ENCODE results near the gene GLIS1.
"Not testable (repeated sequence)": the region's sequence is repeated elsewhere in the genome, so short reads cannot be mapped to it uniquely, and the experiment has no call there.

GLIS1 gene

GRCh38 chr1:53654216-53655210 is 84.5 kb downstream of the GLIS1 start:
- no peak for DNase-seq (ENCODE audit: low read depth in 2 of 2, low spot score in 1 of 2)

DNA sequence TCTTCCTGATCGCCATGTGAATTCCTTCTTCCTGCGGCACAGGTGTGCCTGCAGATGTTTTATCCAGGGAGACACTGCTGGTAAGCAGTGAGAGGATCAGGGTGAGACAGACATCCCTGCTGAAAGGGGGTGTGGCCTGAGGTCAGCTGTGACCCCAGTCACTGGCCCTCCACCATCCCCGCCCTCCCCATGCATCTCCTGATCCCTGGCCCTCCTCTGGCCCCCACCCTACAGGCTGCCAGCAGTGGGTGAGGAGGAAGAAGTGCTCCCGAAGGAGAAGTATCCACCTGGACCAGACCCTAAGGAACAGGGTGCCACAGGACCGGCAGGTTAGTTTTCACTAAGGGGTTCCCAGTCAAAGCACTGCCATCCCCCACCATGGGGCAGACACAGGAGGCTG is 85.3 kb downstream of the GLIS1 start:
- no peak for DNase-seq (ENCODE audit: low read depth in 2 of 2, low spot score in 1 of 2)

- no peak for DNase-seq (ENCODE audit: low read depth in 2 of 2, low spot score in 1 of 2)
Measured at GRCh38 chr1:53653200-53653575, 85.8 kb downstream of the GLIS1 start.

DNA sequence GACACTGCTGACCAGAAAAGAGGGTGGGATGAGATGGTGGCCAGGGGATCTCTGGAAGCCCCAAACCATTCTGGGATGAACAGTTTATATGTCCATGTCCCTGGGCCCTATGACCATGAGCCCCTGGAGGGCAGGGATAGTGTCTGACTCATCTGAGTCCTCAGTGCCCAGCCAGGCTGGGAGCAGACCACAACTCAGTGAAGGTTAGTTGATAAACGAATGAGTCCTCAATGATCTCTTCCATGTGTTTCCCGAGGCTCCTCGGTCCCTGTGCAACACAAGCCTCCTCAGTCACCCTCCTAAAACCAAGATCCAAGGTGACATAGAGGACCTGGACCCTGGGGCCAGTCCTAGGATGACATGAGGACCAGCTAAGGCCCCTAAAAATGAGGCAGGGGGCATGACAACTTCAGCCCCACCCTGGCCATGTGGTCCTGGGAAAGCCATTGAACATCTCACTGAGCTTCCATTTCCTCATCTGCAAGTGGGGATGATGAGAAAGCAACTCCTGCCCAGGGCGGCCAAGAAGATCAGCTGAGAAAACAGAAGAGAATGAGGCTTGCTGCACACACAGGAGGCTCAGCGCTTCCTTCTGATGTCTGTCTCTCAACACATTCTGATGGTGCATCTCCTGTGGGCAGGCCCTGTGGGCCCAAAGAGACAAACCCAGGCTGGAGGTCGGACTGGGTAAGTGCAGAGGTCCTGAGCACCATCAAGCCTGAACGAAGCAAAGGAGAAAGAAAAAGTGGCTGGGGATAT is 86.3 kb downstream of the GLIS1 start:
- DNase-seq (ENCODE audit: low read depth in 2 of 2, low spot score in 1 of 2), result no peak

DNA sequence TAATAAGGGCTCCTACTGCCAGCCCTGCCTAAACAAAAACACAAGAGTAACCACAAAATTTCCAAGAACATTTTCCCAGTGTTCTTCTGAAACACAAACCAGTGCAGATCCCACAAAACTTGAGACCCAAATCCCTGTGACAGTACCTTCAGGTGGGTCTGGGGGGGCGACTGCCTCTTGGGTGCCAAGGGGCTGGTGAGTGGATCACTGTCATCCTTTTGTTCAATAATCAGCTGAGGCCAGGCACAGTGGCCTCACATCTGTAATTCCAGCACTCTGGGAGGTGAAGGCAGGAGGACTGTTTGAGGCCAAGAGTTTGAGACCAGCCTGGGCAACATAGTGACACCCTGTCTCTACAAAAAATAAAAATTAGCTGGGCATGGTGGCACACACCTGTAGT is 87.6 kb downstream of the GLIS1 start:
- no peak for DNase-seq (ENCODE audit: low read depth in 2 of 2, low spot score in 1 of 2)

DNA sequence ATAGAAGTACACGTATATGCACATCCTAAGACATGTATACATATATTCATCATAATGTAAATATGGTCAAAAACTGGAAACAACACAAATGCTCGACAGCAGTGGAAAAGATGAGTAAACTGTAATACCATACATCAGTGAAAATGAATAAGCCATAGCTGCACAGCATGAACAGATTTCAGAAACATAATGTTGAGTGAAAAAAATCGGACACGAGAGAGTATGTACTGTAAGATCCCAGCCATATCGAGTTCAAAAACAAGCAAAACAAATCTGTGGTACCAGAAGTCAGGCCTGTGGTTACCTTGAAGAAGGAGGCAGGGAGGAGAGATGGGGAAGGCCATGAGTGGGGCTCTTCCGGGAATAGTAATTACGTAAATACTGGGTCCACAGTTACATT is 90.4 kb downstream of the GLIS1 start:
- DNase-seq (ENCODE audit: low read depth in 2 of 2, low spot score in 1 of 2), result no peak

GRCh38 chr1:53647915-53648314 is 91.0 kb downstream of the GLIS1 start:
- not testable (repeated sequence) for DNase-seq (ENCODE audit: low read depth in 2 of 2, low spot score in 1 of 2)

GRCh38 chr1:53646732-53647131 is 92.2 kb downstream of the GLIS1 start:
- no peak for DNase-seq (ENCODE audit: low read depth in 2 of 2, low spot score in 1 of 2)

- DNase-seq (ENCODE audit: low read depth in 2 of 2, low spot score in 1 of 2), result no peak
Measured at GRCh38 chr1:53645690-53646078, 93.3 kb downstream of the GLIS1 start.

DNA sequence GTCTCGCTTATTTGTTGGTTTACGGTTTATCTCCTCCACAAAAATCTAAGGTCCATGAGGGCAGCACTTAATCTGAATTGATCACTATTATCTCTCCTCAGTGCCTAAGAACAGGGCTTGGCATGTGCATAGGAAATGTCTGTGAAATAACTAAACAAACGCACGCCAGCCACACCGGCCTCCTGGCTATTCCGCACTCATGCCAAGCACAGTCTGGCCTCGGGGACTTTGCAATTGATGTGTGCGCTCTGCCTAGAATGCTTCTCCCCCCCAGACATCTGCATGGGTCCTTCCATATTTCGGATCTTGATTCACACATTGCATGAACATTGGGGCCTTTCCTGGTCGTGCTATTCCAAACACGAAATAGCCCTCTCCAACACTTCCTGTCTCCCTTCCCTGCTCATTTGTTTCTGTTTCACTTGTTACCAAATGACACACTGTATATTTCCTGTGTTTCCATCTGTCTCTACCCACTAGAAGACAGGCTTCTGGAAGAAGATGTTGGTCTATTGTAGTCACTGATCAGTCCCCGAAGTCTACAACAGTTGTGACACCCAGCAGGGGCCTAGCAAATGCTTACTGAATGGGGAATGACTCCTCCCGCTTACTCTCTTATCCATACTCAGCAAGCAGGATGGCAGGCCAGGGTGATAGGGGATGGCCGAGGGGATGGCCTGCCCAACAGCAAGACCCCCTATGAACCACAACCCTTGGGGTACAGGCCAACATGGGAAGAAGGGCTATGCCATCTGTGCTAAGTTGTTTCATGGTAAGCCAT is 93.9 kb downstream of the GLIS1 start:
- no peak for DNase-seq (ENCODE audit: low read depth in 2 of 2, low spot score in 1 of 2)

GRCh38 chr1:53644496-53644895 is 94.5 kb downstream of the GLIS1 start:
- DNase-seq (ENCODE audit: low read depth in 2 of 2, low spot score in 1 of 2), result no peak

GRCh38 chr1:53643881-53644390 is 95.0 kb downstream of the GLIS1 start:
- DNase-seq (ENCODE audit: low read depth in 2 of 2, low spot score in 1 of 2), result no peak

DNA sequence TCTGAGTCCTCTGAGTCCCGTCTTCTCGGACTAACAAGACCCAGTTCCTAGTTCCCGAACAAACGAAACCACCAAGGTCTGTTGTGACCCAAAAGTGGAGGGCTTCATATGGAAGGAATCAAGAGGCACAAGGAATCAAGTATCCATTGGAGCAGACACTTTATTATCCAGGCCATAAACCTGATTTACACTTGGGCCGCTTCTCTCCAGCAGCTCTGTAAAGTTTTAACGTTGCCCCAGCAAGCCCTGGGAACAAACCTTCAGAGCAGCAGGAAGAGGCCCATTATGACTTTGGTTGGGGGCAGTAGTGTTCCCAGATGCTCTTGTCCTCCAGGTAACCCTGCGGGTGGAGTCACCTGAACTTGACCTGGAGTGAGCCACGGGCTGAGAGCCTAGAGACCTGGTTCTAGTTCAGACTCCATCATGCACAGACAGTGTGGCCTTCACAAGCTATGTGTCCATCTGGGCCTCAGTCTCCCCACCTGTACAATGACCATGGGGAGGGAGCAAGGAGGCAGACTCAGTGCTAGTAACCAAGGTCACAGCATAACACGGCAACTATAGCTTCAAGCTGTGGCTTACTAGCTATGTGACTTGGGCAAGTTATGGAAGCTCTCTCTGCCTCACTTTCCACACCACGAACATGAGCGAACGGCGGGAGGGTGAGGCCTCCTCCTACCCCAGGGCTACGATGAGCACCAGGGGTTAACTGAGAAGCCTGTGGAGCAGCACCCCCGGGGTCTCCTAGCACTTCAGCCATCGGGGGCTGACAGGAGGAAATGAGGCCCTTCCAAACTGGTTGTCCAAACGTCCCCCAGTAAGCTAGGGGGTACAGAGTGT is 95.7 kb downstream of the GLIS1 start:
- DNase-seq (ENCODE audit: low read depth in 2 of 2, low spot score in 1 of 2), result no peak

GRCh38 chr1:53642607-53643006 is 96.4 kb downstream of the GLIS1 start:
- DNase-seq (ENCODE audit: low read depth in 2 of 2, low spot score in 1 of 2), result no peak

DNA sequence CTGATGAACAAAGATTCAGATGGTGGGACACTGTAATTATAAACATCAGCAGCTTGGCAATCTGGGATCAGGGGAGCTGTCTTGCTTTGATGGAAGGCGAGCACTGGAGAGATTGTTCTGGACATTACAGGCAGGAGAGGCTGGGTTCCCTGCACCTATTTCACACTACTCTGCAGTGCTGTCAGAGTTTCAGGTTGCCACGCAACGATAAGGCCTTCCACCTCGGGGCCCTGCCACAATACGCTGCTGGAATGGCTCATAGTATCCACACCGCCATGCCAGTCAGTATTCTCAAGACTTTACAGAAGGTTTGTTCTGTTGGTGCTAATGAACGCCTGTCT is 96.8 kb downstream of the GLIS1 start:
- no peak for DNase-seq (ENCODE audit: low read depth in 2 of 2, low spot score in 1 of 2)

GRCh38 chr1:53641481-53642214 is 97.3 kb downstream of the GLIS1 start:
- DNase-seq (ENCODE audit: low read depth in 2 of 2, low spot score in 1 of 2), result no peak

DNA sequence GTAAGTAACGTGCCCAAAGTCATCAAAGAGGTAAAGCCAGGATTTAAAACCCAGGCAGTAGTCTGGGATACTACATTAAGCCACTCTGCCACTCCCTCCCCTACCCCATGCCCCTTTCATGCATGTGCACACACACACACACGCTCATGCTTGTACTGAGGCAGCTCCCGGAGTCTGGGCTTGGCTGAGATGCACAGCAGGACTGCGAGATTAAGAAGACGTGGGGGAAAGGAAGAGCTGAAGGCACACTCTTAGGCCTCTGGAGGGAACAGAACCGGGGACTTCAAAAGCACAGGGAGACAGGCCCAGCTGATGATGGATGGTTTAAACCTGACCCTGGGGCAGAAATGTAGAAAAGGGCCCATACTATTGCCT is 98.3 kb downstream of the GLIS1 start:
- DNase-seq (ENCODE audit: low read depth in 2 of 2, low spot score in 1 of 2), result no peak

DNA sequence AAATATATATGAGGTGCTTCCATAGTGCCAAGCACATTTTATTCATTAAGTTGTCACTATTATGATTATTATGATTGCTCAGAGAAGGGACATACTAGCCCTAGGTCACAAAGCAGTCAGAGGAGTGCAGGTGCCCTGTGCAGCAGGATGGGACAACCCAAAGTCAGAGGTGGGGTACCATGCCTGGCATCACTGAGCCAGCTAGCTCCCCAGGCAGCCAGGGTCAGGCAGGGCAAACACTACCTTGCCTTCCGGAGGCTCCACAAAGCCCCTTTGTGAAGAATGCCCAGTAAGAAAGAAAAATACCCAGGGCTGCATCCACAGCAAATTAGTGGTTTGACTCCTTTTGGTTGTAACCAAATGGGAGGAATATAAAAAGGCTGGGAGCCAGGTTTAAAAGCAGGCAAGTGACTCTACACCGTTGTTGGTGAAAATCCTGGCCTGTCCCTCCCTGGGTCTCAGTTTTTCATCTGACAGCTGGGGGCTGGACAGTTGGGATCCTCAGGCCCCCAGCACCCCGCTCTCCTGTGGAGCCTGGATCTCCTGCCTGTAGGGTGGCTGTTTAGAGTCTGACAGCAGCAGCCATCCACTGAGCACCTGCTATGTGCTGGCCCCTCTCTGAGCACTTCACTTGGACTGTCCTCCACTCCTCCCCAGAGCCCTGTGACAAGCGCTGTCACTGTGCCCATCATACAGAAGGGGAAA is 98.8 kb downstream of the GLIS1 start:
- DNase-seq (ENCODE audit: low read depth in 2 of 2, low spot score in 1 of 2), result no peak

DNA sequence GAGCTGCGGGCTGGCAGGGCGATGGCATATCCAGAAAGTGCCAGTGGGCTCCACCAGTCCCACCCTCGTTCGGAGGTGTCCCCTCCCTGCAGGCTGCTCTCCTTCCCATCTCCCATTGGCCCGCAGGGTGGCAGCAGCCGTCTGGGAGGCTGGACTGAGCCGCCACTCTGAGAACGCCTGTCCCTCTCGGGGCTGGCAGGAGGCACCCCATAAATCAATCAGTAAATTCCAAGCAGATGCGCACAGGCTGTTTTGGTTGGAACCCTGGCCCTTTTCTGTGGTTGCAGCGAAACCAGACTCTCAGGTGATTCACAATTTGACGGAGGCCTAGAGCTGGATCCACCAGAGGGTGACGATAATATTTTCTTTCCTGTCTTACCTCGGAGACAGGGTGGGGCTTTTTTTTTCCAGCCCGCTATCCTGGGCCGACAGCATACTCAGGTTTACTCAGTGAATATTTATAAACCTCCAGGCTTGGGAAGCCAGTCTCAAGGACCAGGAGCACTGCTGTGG is 99.7 kb downstream of the GLIS1 start:
- no peak for DNase-seq (ENCODE audit: low read depth in 2 of 2, low spot score in 1 of 2)

Data from stimulated activated CD8-positive, alpha-beta memory T cell treated with anti-CD3 and anti-CD28 coated beads, Interleukin-4, amount 100 ng/mL, for 4 hours (primary cell).